Measurements from ENCODE around the gene NCAM2.
"Not testable (repeated sequence)": the region's sequence is repeated elsewhere in the genome, so short reads cannot be mapped to it uniquely, and the experiment has no call there.

Gene NCAM2

DNA sequence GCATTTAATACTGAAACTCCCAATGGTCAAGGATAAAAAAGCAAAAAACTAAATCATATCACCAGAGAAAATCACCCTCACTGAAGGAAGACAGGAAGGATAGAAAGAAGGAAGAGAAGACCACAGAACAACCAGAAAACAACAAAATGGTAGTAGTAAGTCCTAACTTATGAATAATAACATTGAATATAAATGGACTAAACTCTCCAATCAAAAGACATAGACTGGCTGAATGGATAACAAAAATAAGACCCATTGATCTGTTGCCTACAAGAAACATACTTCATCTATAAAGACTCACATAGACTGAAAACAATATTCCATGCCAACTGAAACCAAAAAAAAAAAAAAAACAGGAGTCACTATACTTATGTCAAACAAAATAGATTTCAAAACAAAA lies 347.7 kb downstream of the NCAM2 start:
- DNase-seq: no peak

DNA sequence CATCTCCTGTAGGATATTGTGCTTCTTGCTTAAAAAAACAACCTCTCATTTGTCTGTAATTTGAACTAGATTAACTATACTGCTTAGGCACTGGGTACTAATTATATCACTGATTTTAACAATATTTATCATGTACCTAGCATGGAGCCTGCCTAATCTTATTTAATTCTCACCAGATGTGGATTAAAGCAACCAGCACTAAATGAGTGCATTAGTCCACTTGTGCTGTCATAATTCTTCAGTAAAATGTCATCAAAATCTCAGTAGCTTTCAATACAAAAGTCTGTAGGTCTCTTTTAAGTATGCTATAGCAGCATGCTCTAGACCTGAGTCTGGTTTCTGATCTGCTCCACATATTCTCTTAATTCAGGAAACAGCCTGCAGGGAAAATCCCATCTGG lies 368.1 kb downstream of the NCAM2 start:
- no peak for DNase-seq

DNA sequence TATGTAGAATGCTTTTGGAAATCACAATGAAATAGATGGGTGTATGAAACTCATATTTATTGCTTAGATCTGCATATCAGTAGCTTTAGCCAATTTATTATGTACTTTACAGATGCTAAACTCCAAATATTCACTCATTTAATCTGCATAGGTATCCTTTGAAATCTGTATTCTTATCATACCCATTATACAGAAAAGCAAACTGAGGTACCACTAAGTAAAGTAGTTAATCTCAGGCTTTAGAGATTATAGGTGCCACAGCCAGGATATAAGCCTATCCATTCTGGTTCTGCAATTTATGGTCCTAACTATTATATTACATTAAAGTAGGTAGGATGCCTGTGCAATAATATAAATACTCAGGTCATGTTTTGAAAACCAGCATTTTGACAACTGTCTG lies 369.4 kb downstream of the NCAM2 start:
- DNase-seq: no peak

DNA sequence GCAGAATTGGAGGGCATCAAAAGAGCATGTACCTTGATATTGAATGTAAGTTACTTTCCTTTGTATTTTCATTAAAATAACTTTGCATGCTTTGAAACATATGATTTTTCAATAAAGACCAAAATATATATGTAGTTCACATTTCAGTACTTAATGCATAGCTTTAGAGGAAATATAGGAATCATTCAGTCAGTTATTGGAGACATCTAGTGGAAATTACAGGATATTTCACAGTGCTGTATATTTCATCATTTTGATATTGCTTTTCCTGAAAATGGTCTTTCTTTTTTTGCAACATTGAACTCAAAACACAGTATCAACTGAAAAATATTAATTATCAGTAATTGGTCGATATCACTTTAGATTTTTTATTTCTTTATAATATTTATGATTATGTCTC lies 375.8 kb downstream of the NCAM2 start:
- no peak for DNase-seq

DNA sequence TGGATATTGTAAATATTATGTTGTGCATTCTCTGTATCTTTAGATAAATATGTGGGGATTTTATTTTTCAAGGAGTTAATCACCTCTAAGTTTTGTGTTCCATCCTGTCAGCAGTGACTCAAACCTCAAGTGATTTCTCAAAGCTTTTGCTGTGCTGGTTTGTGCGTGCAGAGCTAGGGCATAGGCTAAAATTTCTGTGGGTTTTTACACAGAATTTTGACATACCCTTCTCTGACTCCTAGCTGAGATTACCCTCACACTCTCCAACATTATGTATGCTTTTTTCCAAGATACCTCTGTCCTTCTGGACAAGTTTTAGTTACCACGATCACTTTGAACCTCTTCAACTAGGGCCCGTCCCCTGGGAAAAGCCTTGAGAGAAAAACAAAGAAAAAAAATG lies 384.9 kb downstream of the NCAM2 start:
- DNase-seq: no peak

DNA sequence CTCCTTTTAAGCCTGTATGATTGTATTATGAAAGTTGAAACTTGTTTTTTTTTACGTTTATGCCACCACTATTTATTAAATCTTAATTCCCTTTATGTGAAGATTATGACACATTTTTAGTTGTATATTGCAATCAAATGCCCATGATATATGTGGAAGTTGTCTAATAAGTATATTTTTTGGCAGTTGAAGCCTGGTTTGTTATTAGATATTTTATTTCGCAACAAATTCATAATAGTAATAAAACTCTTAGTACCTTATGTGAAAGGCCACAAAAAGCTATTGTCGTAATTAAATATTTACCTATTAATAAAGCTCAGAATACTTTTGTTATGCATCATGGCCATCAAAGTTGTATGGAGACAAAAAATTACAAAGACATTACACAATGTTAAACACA lies 386.8 kb downstream of the NCAM2 start:
- no peak for DNase-seq

DNA sequence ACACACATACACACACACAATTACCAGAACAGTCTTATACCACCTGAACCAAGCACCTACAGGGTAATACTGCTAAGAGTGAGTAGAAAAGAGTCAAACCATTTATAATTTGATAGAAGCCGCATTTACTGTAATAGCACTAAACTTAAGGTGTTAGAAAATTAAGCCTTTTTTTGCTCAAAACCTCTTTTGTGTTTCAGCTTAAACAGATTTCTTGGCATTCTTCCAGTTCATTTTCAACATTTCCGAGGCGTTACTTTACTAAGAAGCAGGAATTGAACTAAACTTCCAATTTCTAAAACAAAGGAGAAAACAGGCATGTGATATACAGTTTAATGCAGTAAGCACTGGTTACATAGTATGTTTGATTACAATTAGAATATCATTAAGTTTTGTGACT lies 387.2 kb downstream of the NCAM2 start:
- DNase-seq: no peak

DNA sequence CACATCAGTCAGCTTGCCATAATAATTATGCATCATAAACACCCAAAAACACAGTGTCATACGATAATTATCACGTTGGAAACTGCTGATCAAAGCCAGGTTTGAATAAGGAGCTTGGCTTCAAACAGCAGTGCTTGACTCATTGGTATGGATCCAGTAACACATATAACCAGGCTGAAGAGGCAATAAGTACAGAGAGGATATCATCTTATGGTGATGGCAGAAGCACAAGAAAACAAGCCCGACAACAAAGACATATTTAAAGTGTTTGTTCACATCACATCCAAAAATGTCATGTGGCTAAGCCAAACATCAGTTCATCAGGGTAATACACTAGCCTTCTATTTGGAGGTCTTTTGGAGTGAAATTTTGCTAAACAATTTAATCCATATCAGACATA lies 389.7 kb downstream of the NCAM2 start:
- no peak for DNase-seq

DNA sequence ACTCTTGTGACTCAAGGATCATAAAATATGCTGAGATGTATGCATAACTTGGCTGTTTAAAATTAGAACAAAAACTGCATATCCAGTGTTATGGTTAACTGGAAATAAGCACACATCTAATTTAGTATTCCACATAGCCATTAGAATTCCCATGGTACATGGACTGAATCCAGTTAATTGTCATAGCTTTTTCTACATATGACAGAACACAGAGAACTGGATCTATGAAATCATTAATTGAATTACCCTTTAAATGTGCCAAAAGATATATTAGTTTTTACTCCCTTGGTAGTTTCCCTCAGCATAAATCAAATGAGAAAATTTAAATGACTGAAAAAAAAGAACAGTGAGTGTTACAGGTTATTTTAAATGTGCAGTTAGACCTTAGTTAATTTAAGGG lies 395.9 kb downstream of the NCAM2 start:
- DNase-seq: no peak

DNA sequence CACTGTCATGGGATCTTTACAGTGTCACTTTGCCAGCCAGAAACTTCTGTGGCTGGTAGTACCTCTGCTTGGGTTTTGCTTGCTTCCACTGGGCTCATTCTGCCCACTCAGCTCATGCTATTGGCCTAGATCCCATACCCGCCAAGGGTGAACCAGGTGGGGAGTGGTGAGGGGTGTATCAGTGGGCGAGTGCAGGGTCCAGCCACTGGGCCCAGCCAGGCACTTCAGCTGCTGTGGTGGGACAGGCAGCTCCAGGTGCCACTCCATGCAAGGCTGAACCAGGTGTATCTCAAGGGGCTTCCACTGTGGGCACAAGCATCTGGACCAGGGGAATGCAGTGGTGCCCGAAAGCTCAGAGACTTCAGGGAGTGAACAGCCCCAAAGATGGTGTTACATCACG lies 398.2 kb downstream of the NCAM2 start:
- no peak for DNase-seq

DNA sequence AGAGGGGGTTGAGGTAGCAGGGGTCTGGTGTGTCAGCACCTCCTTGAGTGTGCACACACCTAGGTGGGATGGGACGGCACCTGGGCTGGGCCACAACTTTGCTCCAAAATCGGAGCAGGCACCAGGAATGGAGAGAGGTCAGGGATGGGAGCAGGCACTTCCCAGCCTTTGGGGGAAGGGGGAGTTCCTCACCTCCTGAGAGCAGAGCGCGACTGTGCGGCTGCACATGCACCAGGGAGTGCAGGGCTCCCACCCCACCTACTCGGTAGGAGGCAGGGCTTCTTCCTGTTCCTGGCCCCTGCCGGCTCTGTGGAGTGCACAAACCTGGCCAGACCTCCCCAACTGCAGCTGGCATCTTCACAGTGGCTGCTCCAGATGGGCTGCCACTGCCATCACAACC lies 399.3 kb downstream of the NCAM2 start:
- DNase-seq: no peak

DNA sequence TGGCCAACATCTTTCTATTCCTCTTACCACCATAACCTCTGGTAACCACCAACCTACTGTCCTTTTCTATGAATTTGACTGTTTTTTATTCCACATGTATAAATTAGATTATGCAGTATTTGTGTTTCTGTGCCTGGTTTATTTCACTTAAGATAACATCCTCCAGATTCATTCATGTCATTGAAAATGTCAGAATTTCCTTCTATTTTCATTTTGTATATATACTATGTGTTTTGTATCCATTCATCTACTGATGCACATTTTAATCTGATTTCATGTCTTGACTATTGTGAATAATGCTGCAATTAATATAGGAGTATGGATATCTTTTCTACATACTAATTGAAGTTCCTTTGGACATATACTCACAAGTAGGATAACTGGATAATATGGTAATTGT lies 403.2 kb downstream of the NCAM2 start:
- DNase-seq: no peak

DNA sequence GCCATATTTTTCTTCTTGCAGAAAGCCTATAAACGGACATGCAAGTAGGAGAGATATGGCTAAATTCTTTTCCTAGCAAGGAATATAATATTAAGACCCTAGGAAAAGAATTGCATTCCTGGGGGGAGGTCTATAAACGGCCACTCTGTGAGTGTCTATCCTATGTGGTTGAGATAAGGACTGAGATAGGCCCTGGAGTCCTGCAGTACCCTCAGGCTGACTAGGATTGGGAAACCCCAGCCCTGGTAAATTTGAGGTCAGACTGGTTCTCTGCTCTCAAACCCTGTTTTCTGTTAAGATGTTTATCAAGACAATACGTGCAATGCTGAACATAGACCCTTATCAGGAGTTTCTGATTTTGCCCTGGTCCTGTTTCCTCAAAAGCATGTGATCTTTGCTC lies 404.0 kb downstream of the NCAM2 start:
- DNase-seq: not testable (repeated sequence)

DNA sequence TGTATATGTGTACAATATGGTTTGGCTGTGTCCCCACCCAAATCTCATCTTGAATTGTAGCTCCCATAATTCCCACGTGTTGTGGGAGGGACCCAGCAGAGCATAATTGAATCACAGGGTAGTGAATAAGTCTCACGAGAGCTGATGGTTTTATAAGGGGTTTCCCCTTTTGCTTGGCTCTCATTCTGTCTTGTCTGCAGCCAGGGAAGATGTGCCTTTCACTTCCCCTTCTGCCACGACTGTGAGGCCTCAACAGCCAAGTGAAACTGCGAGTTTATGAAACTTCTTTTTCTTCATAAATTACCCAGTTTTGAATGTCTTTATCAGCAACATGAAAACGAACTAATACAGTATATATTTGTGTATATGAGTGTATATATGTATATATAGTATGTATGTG lies 406.1 kb downstream of the NCAM2 start:
- not testable (repeated sequence) for DNase-seq

DNA sequence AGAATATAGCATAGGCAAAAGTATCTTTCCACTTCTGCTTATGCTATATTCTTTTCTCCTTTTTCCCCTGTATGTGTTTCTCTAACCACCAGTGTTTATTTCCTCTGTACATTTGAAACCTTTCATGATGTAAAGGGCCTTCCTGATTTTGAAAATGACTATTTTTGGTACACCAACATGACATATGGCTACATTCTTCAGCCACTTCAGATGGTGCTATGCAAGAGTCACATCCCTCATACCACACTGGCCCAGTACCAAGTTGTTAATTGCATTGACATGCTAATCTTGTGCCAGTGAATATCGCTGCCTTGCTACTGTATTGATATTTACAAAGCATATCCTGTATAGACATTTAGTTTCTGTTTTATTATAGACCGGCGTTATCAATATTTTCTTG lies 408.7 kb downstream of the NCAM2 start:
- DNase-seq: no peak

DNA sequence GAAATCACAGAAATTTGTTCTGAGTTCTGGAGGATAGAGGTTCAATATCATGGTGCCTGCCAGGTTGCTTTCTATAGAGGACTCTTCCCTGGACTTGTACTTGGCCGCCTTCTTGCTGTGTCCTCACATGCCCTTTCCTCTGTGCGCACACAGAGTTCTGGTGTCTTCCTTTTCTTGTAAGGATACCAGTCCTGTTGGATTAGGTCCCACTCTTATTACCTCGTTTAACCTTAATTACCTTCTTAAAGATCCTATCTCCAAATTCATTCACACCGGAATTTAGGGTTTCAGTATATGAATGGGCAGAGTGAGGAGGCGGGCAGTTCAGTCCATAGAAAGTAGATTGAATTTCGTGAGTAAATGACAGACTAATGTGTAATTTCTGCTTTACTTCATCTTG lies 413.9 kb downstream of the NCAM2 start:
- DNase-seq: no peak

DNA sequence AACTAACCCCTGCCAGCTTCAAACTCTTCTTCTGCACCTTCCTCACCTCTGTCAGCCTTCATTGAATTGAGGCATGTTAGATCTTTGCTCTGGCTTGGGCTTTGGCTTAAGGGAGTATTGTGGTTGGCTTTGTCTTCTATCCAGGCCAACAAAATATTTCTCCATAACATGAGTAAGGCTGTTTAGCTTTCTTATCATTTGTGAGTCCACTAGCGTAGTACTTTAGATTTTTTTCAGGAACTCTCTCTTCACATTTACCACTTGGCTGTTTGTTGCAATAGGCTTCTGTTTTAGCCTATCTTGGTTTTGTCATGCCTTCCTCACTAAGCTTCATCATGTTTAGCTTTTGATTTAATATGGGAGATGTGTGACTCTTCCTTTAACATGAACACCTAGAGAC lies 417.5 kb downstream of the NCAM2 start:
- DNase-seq: no peak

DNA sequence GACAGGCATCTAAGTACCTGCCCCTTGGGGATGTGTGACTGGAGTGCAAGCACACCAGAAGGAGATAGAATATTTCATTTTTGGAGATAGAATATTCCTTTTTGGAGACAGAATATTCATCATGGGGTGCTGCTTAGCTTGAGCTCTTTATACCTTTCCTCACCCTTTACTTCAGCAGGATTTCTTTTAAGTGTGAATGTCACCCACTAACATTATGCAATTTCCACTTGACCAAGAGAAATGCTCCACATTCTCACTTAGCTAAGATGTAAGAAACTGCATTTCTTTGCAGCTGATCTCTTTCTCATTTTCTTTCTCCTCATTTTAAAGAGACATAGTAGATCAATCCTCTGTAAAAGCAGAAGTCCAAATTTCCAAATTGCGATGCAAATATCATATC lies 436.7 kb downstream of the NCAM2 start:
- DNase-seq: no peak

DNA sequence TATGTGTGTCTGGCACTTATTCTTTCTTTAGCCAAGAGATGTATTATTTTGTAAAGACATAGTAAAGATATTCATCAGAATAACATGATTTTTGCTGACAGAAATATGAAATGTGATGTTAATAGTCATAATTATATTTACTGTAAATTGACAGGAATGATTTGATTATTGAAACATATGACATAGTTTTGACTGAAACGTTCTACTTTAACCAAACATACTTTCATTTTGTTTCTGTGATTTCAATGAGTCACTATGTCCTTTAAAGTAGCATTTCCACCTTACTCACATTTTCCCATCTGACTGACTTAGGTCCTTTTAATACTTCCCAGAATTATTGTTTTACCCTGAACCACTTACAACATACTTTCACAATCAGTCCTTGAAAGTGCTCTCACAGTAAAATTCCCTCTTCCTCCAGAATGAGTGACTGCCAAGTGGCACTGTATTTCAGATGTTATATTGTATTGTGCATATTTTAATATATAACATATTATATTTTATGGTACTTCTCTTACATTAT lies 437.9 kb downstream of the NCAM2 start:
- DNase-seq: no peak

DNA sequence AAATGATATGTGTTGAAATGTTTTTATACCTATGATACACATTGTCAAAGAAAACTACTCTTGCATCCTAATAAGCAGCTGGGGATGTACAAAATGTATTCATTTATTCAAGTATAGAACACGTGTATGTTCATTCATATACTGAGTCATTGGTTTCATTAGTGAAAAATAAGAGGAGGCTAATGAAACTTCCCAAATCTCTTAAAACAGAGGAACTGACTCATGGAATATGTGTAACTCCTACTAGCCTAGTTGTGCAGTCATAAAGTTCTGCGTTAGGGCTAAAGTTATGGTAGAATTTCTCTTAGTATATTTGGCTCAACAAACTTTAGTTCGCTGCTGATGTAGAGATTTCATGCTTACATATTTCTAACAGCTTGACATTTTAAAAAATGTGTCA lies 441.6 kb downstream of the NCAM2 start:
- no peak for DNase-seq

DNA sequence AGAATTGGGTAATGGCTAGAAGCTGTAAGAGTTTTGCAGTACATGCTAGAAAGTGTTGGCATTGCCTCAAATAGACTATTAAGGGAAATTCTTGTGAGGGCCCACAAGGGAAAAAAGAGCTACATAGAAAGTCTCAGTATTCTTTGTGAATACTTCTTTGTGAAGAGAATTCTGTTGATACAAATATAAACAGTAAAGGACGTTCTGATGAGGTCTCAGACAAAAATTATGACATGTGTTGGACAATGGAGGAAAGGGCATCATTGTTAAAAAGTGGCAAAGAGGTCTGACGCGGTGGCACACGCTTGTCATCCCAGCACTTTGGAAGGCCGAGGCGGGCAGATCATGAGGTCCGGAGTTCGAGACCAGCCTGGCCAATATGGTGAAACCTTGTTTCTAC lies 458.9 kb downstream of the NCAM2 start:
- DNase-seq: no peak

DNA sequence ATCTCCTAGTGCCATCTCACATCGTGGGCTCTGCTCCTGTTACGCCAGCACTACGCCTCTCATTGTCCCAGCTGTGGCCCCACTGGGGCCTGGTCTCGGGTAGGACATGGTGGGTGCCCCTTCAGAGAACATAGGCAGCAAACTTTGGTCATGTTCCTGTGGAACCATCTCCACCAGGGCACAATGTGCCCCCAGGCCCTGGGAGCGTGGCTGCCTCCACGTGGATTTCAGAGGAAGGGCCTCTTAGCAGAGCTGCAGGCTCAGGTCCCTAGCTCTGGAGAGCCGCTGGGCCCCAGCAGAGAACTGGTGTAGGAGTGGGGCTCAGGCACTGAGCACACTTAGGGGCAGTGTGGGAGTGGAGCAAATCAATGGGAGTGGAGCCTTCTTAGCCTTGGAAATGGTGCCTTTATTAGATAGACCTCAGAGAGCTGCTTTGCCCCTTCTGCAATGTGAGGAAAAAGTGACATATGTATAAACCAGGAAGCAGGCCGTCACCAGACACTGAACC lies 460.0 kb downstream of the NCAM2 start:
- no peak for DNase-seq

DNA sequence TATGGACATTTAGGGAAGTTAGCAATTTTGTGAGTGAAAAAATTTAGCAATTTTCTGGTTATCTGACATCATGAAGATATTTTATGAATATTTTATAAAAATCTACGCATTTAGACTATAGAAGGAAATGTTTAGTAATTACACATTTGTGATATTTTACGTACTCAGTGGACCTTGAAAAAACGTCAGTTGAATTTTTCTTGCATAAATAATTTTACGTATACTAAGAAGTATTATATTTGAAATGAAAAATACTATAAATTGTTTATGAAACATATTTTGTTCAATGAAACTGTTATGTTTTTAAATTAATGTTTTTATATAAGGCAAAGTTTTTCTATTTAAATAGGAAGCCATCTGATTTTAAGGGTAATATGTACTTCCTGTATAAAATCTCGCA lies 462.8 kb downstream of the NCAM2 start:
- DNase-seq: no peak

DNA sequence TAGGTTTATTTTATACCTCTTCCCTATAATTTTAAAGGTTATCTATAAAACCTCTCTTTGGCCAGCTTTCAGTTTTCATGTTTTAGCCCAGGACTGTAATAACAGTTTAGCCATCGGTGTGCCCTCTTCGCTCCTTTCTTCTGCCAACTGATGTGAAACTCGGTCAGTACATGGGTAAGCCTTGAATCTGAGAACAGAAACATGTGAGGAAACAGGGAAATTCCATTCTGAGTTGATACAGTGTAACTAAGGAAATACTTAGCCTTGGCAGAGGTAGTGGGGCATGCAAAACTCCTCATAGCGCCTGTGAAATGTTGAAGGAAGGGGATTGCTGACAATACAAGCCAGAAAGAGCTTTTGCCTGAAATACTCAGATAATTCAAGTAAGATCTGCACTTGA lies 465.2 kb downstream of the NCAM2 start:
- DNase-seq: no peak

DNA sequence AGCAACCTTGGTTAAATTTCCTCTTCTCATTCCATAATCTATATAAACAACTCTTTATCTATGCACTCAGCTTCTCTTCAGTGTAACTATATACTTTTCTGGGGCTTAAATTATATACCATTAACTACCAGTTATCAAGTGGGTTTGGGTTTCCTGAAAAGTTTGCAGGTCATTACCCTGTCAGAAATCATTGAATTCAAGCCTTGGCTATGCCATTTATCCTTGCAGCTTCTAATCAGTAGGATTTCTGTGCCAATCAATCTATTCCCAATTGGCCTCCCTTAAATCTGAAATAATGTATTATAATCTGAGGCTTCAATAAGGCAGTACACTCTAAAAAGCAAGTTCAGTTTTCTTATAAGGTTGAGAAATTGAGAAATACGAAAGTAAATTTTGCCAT lies 466.5 kb downstream of the NCAM2 start:
- DNase-seq: no peak

DNA sequence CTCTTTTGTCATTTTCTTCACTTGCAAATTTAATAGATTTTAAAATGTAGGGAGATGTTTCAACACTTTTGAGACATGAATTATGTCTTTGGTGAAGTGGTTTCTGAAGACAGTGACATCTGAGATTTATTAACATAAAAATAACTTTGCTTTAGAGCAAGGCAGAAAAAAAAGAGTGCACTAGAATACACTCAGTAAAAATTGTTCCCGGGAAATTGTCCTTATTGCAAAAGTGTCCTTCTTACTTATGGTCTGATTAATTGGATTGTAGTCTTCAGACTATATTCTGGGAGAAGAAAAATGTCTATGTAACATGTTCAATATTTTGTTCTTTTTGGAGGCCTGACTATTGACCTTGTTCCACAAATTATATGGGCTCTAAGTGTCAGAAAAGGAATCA lies 468.5 kb downstream of the NCAM2 start:
- no peak for DNase-seq
